ENCODE measurements around the gene SNTG2.
"Not testable (repeated sequence)": the region's sequence is repeated elsewhere in the genome, so short reads cannot be mapped to it uniquely, and the experiment has no call there.

The SNTG2 gene

DNA sequence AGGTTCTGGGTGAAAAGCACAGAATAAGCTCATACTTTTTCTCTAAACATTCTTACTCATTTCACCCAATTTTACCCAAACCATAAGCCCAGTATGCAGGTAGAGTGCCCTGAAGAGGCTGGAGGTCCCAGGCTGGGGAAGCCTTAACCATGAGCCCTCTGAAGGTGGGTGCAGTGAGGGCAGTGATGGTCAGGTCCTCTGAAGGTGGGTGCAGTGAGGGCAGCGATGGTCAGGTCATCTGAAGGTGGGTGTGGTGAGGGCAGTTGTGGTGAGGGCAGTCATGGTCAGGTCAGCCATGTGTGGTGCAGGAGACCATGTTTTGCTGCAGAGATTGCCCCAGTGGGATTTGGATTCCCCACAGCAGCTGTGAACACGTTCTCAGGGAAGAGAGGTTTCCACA is 148.8 kb downstream of the SNTG2 start:
- DNase-seq (ENCODE audit: low spot score) = no peak

DNA sequence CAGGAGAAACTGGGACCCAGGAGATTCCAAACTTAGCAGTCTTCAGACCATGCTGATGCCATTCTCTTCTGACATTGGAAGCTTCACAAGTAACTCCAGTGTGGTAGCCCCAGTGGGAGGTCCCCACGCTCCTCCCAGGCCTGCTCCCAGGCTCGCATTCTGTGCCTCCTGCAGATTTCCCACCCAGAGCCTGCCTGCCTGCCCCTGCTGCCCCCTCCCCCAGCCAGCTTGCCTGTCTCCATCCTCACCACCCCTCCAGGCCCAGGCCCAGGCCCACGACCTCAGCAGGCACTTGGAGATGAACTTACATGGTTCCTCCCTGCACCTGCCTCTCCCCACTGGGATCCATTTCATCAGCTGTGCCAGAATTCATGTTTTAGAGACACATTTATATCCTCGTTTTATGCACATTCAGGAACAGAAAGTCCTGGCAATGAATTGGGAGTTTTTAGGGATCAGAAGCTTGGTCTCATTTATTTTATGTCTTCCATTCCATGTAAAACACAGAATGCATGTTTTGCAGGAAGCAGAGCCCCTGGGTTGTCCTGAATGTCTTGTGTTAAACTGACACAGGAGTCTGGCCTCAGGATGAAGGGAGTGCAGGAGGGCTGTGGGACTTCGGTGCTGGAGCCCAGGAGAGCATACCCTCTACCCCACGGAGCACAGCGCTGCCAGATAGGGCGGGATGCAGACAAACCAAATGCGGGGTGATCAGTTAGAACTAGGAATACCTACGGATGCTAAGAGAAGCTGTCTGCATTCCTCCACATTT is 150.5 kb downstream of the SNTG2 start:
- DNase-seq (ENCODE audit: low spot score) = no peak

GRCh38 chr2:1101982-1102590 is 151.4 kb downstream of the SNTG2 start:
- DNase-seq (ENCODE audit: low spot score) = no peak

- no peak for DNase-seq (ENCODE audit: low spot score)
Observed at GRCh38 chr2:1104364-1104763, 153.7 kb downstream of the SNTG2 start.

- DNase-seq (ENCODE audit: low spot score) = not testable (repeated sequence)
Observed at GRCh38 chr2:1106344-1106743, 155.7 kb downstream of the SNTG2 start.

DNA sequence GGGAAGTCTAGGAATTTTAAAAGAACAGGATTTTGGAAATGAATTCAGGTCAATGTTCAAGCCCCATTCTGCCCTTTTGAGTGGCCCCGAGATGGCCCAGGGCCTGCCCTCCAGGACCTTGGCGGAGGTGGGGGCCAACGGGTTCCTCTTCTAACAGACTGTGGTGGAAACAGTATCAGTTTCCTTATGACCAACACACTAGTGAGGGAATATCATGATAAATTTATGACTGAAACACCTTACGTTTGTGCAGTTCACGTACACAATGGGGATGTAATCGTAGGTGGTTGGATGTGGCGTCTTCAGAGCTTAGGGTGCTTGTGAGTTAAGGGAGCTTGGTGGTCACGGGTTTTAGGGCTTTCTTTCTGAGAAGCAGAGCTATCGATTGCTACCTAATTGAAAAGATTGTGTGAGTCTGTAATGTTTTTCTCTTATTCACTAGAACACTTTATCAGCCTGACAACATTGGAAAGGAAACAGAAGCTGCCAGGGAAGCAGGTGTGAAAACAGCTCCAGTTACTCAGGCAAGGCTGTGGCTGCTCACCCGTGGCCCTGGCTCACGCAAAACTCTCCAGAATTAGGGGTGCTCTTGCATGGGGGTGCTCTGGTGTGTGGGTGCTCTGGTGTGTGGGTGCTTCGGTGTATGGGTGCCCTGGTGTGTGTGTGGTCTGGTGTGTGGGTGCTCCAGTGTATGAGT is 165.3 kb downstream of the SNTG2 start:
- no peak for DNase-seq (ENCODE audit: low spot score)

GRCh38 chr2:1117569-1117968 is 166.9 kb downstream of the SNTG2 start:
- DNase-seq (ENCODE audit: low spot score) = no peak

GRCh38 chr2:1125217-1125616 is 174.6 kb downstream of the SNTG2 start:
- no peak for DNase-seq (ENCODE audit: low spot score)

- no peak for DNase-seq (ENCODE audit: low spot score)
Observed at GRCh38 chr2:1125633-1126370, 175.2 kb downstream of the SNTG2 start.

- DNase-seq (ENCODE audit: low spot score) = no peak
Observed at GRCh38 chr2:1129982-1130381, 179.3 kb downstream of the SNTG2 start.

- no peak for DNase-seq (ENCODE audit: low spot score)
Observed at GRCh38 chr2:1130922-1131321, 180.3 kb downstream of the SNTG2 start.

DNA sequence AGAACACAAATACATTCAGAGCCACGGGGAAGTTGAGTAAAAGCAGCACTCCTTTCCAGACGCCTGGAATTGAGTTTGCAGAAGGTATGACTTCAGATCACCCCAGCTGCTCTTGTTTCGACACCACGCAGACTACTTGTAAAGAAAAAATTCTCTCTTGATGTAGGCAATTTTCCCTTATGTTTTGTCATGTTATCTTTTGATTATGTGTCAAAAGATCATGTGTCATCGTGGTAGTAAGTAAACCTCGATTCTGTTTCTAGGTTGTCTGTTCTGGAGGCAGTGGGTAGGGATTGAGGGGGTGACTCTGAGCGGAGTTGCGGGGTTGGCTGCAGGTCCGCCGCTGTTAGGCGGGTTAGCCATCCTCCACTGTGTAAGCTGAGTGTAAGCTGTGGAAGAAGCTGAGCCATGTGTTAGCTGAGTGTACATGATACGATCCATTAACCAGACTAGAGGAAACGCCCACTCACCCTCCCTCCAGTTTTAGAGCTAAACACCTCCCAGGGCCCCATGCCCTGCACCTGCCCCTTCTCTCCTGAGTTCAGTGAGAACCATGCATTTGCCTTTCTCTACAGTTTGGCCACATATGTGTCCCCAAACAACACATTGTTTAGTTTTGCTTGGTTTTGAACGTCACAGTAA is 181.8 kb downstream of the SNTG2 start:
- no peak for DNase-seq (ENCODE audit: low spot score)

- not testable (repeated sequence) for DNase-seq (ENCODE audit: low spot score)
Observed at GRCh38 chr2:1133896-1134295, 183.2 kb downstream of the SNTG2 start.

DNA sequence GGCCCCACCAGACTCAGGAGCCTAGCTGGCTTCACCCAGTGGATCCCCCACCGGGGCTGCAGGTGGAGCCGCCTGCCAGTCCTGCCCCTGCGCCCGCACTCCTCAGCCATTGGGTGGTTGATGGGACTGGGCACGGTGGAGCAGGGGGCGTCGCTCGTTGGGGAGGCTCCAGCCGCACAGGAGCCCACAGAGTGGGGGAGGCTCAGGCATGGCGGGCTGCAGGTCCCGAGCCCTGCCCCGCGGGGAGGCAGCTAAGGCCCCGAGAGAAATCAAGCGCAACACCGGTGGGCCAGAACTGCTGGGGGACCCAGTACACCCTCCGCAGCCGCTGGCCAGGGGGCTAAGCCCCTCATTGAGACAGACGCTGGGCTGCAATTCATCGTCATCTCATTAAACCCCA is 184.0 kb downstream of the SNTG2 start:
- no peak for DNase-seq (ENCODE audit: low spot score)

DNA sequence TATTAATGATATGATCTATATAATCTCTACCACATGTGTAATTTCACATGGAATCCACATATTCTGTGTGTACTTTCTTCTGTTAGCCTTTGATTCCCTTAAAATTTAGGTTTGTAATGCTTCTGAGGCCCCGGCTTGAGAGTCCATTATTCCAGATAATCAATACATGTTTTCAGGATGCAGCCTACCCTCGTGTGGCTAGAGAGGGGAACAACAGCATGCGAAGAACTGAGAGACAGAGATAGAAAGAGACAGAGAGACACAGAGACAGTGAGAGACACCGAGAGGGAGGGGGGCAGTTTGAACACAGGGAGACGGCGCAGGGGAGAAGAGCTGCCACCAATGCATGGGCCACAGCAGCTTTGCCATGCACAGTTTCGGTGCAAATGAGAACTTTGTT is 185.4 kb downstream of the SNTG2 start:
- DNase-seq (ENCODE audit: low spot score) = no peak

DNA sequence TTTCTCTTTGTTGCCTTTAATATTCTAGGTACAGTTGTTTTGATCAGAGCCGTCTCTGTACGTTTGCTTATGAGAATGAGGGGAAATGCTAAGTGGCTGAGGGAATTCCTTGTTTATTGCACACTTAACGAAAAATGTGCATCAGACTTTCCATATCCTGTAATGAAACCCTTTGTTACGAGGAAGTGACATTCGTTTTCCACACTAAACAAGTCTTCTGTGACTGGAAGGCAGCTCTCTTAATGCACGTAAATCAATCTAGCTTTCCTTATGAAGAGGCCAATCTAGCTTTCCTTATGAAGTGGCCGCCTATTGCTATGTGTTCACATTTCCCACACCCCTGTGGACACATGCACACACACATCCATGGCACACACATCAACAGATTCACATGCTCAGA is 186.2 kb downstream of the SNTG2 start:
- DNase-seq (ENCODE audit: low spot score) = no peak

DNA sequence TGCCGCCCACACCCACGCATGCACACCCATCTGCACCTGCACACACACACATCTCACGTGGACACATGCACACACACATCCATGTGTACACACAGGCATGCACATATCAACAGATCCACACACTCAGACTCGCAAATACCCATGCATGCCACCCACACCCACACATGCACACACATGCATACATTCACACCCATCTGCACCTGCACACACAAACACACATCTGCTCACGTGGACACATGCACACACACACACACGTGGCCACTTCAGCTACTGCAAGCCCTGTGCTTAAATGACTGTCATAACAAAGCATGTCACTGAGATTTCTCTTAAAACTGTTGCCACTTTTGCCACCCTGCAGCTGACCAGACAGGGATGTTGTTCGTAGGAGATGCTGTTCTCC is 186.6 kb downstream of the SNTG2 start:
- DNase-seq (ENCODE audit: low spot score) = no peak

- no peak for DNase-seq (ENCODE audit: low spot score)
Observed at GRCh38 chr2:1137913-1138391, 187.3 kb downstream of the SNTG2 start.

DNA sequence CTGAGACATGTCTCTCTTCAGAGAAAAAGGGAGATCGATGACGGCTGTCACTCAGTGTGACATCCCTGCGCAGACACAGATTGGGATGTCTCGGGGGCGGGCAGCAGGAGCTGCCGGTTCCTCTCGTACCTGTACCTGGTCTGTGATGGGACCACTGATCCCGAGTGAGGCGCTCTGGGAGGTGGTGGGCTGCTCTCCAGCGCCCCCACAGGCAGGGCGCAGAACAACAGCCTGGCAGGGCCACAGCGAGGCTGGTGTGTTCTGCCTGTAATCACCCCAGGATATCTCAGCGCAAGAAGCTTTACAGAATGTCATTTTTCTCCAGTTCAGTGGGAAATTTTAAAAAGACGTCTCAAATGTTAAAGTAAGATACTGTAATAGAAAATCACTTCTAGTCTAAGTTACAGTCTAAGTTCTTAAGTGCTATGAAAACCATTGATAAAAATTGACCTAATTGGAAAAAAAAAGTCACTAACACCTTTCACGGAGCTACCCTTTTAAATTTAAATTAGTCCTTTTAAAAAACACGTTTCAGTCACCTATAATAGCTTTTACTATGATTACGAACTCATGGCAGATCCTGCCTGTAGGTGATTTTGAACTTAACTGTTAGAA is 189.8 kb downstream of the SNTG2 start:
- peak; percentile 69 for DNase-seq (ENCODE audit: low spot score)

GRCh38 chr2:1141079-1141478 is 190.4 kb downstream of the SNTG2 start:
- DNase-seq (ENCODE audit: low spot score) = no peak

GRCh38 chr2:1143129-1143528 is 192.5 kb downstream of the SNTG2 start:
- DNase-seq (ENCODE audit: low spot score) = no peak

Data from HuH-7 (cell line).